NCI-H146 treated with DMSO at 0.1 percent for 48 hours (cell line): ENCODE results near the gene C9orf43.
A peak's percentile ranks its signal among the peaks of the same experiment; 100 is the strongest.

Source experiments
- DNase-seq: peaks from one replicate; lab custom pipeline; 2025; ENCODE audit not compliant: unreplicated experiment; lab: John Stamatoyannopoulos, UW

C9orf43 gene

GRCh38 chr9:113463418-113464285 is 53.1 kb downstream of the C9orf43 start, which contains the start of gene RGS3:
Gene RGS3, plus strand, starts transcription at chr9:113463727. Its CDS starts 76 bp downstream, at chr9:113463803.
- peak; percentile 72 for DNase-seq

DNA sequence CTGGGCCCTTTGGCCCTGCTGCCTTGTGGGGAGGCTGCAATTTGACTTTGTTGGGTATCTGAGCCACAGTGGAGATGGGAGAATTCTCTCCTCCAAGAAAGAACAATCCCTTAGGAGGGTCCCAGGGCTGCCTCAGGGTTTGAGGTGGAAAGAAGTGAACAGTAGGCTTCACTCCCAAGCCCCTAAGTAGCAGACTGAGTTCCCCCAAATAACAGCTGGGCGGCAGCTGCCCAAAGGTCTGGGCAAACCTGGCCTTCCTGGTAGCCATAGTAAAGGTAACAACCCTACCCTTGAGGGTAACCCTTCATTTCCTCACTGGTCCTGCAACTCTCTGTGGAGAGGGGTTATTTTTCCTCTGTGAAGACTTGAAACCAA is 53.7 kb downstream of the C9orf43 start:
- DNase-seq, result no peak

GRCh38 chr9:113465599-113466140 is 55.1 kb downstream of the C9orf43 start:
- DNase-seq, result peak; percentile 7

- no peak for DNase-seq
These were observed 56.6 kb downstream of the C9orf43 start for GRCh38 chr9:113467183-113467582.

DNA sequence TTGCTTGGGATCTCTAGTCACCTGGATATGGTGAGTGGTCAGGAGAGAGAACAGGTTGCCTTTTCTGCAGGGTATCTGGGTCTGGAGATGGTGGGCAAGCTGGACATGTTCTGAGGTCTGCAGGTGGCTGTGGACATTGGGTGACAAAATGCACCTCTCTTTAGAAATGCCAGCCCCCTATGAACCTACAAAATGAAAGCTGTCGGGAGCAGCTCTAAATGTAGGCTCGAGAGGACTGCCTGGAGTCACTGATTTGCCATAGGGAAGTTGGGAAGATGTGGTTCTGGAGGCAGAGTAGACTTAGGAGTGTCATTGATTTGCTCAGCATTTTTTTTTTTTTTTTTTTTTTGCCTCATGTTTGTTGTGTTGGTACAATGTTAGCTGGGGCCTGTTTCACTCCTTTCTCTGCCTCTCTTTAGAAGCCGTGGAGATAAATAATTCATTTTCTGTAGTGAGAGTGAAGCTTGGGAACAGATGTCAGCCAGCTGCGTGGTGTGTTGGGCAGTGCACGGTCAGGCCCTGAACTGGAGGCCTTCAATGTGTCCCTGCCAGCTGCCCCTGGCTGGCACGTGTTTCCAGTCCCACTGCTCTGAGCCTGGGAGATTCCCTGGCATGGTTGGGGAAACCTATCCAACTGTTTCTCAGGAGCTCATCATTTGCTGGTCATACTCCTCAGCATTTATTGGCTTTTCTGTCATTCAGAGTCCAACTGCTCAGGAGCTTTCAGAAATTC is 58.3 kb downstream of the C9orf43 start:
- no peak for DNase-seq

DNA sequence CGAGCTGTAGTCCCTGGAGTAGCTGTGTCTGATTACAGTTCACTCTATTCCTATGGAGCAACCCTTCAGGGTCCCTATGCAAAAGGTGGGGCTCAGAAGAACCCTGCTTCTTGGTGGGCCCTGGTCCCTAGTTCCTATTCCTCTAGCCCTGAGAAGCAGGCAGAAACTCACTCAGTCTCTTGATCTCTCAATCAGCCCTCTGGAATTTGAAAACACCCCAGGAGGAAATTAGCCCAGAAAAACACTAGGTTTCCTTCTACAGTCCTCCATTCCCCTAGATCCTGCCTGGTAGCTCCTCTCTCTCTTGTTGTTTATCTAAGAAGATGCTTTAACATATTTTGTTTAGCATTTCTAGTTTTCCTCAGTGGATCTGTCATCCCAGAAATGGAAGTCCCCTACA is 60.6 kb downstream of the C9orf43 start:
- no peak for DNase-seq

DNA sequence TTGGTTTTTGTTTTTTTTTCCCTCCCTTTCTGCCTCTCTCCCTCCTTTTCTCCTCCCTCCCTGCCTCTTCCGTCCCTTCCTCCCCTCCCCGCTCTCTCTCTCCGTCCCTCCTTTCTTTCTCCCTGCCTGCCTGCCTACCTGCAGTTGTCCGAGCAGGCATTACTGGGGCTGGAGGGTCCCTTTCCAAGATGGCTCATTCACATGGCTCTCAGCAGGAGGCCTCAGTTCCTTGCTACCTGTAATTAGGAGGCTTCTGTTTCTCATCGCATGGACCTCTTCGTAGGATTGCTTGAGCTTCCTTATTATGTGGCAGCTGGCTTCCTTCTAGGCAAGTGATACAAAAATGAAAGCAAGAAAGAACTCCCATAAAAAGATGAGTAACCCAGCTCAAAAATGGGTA is 61.0 kb downstream of the C9orf43 start:
- no peak for DNase-seq

- no peak for DNase-seq
These were observed 61.7 kb downstream of the C9orf43 start for GRCh38 chr9:113472199-113472598.

DNA sequence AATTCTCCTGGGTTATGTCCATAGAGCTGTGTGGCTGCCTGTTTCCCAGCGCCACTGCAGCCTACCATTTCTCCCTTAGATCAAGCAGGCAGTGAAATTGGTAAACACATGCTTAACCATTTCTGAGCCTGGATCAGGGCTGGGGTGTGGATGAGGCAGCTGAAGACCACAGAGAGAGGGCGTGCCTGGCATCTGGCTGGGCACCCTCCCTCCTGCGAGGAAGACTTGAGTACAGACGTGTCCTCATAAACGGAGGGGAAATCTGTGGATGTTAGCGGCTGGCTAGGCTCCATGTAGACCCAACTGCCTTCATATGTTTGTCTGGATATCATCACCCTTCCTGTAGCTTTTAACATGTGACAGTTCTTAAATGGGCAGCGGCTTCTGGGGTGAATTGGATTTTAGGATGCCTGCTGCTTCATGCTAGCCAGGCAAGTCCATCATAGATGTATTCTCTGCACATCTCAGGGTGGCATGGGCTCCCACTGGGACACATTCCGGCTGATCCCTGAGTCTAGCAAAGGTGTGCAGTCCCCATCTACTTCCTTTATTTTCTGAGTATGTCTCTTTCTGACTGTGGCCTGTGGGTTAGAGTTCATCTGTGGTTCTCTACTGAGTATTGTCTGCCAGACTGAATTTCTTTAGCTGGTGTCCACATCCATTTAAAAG is 63.9 kb downstream of the C9orf43 start:
- DNase-seq, result no peak

- no peak for DNase-seq
These were observed 64.5 kb downstream of the C9orf43 start for GRCh38 chr9:113475031-113475430.

GRCh38 chr9:113475992-113476391 is 65.4 kb downstream of the C9orf43 start:
- no peak for DNase-seq

- no peak for DNase-seq
These were observed 66.0 kb downstream of the C9orf43 start for GRCh38 chr9:113476511-113476916.

DNA sequence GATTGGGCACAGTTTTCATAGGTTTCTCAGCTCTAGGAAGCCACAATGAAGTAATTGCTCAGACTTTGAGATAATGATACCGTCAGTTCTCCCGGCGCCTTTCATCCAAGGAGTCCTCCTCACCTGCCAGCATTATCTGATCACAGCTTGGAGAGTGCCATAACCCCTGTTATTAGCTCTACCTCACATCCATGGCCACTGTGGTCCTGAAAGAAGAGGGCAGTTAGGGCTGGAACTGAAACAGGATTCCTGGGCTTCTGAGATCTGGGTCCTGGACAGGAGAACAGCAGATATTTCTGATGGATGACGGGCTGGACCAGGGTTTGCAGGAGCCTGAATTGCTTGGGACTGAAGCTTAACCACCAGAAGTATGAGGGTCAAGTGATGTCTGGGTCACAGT is 66.5 kb downstream of the C9orf43 start:
- no peak for DNase-seq

DNA sequence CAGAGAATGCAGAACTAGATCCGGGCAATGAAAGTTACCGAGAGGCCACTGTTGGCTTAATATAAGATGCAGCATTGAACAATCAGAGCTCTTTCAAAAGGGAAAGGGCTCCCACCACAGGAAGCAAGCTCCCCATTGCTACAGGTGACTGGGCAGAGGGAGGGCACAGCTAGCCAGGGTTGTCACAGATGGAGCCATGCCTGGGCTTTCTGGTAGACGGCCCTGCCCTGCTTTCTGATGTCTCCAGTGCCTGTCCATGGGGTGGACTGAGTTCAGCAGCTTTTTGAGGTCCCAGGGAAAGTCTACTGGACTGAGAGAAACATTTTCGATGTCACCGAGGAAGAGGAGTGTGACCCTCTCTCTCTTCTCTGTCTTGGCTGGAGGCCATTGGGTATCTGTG is 67.1 kb downstream of the C9orf43 start:
- DNase-seq, result no peak

DNA sequence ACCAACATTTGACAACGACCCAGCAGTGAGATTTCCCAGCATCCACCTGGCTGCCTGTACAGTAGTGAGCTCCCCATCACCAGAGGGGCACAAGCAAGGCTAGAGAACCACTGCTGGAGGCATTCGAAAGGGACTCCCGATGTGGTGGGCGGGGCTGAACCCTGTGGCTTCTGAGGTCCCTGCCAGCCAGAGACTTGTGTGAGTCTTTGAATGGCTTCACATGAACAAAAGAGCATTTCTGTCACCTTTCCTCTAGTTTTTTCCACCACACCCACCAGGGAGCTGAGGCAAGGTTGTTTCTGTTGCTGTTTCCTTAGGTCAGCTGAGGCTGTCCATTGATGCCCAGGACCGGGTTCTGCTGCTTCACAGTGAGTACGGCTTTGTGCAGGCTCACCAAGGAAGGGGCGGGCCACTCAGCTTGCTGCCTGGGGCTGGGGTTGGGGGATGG is 68.7 kb downstream of the C9orf43 start:
- DNase-seq, result no peak
